HG03139 (cell line): ENCODE results near the gene SERINC5.

ENCODE experiments used
- ATAC-seq: cut with Tn5 transposase; IDR thresholded peaks from one replicate; pipeline ENCODE4 v1.9.1; 2021; ENCODE audit not compliant: unreplicated experiment

Gene SERINC5

DNA sequence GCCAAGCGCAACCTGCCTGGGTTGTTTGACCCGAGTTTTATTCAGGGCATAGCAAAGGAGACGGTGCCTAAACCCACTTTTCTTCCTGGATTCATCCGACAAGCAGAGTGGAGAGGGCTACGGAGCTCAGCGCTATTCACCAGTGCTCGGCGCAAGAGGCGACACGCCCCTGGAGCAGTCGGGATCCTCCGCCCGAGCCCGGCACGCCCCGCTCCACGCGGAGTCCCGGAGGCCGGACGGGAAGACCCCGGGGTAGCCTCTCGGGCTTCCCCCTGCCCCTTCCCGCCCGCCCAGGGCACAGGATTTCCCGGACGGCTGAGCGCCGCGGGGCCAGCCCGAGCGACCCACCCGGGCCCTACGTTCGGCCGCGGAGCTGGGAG lies 427 bp downstream of the SERINC5 start:
- ATAC-seq = peak; percentile 28

DNA sequence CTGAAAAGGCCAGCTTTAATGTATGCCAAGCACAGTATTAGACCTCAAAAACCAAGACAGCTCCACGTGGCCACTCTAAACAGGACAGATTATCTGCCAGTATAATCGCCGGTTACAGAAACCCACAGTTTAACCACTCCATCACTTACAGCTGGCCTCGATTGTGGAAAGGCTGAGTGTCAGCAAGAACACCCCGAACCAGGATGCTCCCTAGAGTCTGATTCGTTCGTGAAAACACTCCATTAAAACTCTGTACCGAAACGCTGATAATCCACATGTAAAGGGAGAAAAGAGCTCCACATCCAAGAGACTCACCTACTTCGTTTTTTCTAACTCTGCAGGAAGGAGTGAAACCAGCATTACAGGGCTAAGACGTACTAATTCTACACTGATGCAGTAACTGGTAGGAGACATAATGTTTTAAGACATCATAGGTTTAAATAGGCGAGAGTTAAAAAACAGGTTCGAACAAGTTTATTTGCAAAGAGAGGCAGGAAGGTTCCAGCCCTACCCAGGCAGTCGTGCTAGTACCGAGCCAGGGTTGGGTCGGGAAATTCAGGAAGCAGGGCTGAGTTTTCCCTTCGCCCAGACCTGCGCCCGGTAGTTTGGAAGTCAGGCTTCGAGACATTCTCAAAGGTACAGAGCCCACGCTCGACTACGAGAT lies 949 bp downstream of the SERINC5 start:
- peak; percentile 3 for ATAC-seq

GRCh38 chr5:80251636-80252035 lies 4.2 kb downstream of the SERINC5 start:
- ATAC-seq = no peak

GRCh38 chr5:80250801-80251200 lies 5.0 kb downstream of the SERINC5 start:
- ATAC-seq = no peak

DNA sequence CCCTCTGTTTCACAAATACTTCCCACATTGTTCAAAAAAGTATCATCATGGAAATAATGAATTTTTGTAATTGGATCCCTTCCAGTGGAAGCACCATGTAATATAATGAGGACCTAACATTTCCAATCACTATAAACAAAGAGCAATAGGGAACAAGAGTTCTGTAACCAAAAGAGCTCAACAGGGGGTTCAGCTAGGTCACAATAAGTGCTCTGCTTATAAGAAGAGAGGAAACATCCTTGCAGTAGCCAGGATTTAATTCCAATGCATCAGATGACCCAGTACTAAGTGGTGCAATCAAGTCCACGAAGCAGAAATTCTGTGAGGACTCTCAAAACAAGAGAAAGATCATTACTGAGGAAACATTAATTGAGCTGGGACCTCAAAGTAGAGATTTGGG lies 5.9 kb downstream of the SERINC5 start:
- ATAC-seq = no peak

DNA sequence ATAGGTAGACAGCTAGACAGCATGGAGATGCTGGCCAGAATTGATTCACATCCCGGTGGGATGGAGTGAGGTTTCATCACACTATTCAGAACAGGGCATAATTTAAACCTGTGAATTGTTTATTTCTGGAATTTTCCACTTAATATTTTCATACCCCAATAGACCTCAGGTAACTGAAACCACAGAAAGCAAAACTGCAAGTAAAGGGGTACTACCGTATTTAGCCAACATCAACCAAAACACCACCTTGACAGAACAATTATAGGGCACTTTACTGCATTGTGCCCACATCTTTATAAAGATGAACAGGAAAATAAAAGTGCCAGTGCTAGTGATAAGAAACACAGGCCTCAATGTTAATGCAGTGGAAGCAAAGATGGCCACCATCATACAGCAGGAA lies 7.5 kb downstream of the SERINC5 start:
- no peak for ATAC-seq

DNA sequence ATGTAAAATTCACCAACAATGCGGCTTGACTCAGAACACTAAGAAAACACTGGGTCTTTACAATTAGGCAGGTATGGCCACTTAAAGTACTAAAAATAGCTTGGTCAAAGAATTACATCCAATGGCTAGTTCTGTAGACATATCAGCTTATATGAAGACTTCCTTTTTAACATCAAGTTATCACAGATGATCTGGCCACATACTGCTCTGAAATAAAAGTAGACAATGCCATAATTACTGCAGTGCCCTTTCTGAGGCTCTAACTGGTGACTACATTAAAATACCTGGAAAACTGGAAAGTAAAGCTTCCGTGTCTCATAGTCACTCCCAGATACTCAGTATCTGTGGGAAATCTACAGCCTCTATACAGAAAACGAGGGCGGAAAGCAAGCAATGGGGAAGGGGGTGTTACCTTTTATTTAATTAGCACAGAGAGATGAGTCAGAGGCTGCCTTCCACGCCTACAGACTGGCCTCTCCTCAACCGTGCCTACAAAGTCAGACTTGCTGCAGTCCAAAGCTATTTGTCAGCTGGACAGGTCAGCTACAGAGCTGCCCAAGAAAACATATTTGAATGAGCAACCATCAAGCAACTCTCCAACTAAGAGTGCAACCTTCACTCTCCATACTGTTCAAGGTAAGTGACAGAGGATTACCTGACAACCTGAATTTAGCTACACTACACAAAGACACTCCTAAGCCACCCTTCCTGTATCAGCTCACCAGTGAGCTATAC lies 8.7 kb downstream of the SERINC5 start:
- ATAC-seq = peak; percentile 76

DNA sequence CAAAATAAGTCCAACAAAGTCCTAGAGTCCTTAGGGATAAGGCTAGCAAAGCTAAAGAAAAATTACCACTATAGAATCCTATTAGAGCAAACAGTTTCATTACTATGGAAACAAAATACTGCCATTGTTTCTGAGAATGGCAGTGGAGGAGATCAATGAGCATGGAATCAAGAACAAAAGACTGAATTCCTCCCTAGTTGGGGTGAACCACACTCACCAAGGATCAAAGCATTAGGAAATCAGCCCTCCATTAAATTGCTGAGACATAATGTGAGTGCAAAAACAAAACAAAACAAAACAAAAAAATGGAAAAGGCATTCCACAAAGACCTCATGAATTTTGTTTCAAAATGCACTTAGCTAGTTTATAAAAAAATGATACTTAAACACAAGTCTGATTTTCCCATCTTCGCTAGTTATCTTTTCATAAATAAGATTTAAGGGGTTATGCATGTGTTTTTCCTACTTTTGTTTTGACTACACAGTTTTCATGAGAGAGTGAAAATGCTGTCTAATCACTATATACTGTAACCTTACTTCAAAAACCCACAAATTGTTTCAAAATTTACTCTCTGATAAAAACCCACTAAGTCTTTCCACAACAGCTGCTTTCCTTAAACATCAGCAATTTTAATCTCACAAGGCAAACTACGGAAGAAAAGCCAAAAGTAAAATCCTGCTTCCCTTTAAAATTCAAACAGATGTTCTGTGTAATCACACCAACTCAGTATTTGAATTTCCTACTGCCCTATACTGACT lies 9.7 kb downstream of the SERINC5 start:
- no peak for ATAC-seq

DNA sequence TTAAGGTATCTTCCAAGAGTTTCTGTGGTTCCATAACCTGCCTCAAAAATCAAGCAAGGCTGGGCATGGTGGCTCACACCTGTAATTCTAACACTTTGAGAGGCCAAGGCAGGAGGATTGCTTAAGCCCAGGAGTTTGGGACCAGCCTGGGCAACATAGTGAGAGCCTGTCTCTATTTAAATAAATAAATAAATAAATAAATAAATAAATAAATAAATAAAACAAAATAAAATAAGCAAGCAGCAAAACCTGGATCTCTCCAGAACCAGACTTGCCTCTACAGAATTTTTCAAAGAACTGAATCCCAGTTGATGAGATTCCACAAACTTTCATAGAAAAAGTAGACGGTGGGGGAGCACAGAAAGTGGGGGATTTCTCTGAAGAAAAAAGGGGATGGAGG lies 12.3 kb downstream of the SERINC5 start:
- ATAC-seq = no peak

DNA sequence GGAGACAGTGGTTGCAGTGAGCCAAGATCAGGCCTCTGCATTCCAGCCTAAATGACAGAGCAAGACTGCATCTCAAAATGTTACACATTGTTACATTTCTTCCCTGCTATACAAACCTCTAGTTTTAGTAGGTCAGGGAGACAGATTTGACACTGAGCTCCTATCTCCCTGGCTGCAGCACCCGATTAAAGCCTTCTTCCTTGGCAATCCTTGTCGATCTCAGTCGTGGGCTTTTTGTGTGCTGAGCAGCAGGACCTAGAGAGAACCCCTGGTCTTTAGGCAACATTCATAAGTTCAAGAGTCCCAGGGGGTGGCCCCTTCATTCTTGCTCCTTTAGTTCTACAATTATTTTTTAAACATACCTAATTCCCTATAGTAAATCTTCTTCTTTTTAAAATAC lies 13.0 kb downstream of the SERINC5 start:
- no peak for ATAC-seq

DNA sequence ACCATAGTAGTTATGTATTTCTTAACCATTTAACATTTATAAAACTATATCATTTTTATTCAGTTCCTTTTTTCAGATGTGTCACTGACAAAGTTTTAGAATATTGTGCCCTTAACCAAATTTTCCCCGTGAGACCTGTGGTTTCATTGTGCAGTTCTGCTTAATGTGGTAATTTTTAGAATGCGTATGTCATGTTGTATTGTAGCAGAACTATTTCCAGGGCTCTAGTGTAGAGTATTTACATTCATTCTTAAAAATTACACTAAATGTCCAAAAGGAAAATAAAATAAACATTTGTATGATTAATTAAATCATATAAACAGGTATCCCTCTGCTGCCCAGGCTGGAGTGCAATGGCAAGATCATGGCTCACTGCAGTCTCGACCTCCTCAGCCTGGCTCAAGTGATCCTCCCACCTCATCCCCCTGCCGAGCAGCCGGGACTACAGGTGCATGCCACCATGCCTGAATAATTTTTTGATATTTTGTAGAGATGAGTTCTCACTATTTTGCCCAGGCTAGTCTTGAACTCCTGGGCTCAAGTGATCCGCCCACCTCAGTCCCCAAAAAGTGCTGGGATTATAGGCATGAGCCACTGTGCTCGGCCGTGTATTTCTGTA lies 15.4 kb downstream of the SERINC5 start:
- ATAC-seq = no peak

- no peak for ATAC-seq
These were observed 16.0 kb downstream of the SERINC5 start for GRCh38 chr5:80239680-80240367.

DNA sequence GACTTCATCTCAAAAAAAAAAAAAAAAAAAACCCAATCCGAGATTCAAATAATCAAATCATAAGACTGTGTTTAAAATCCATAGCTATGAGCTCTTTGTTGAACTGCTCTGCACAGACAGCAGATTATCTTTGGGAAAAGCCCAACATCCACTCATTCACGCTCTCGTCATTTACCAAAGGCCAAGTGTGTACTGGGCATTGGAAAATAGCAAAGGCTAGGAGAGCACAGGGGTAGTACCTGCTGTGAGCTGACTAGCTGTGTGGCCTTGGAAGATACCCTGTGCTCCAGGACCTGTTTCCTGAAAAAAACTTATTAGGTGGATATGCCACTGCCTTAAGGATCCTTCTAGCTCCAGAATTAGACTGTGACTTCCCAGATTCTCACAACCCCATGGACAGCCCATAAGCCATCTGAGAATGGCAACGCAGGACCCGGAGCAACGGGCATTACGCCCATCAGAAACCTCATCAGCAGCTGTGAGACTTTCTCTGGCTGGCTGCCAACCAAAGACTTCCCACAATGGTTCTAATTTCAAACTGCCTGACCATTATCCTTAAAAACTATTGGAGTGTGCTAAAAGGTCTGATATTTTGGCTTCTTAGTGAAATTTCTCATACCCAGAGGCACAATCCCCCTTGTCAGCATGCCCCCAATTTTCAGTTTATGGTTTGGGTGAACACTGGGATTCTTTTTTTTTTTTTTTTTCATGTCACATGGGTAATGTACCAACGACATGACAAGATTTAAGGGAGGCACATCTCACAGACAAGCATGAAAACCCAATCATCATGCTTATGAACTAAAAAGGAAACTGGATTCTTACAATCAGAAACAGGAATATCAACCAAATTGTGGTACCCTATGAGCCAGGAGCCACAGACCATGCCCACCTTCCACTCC lies 16.8 kb downstream of the SERINC5 start:
- no peak for ATAC-seq

- ATAC-seq = no peak
These were observed 17.8 kb downstream of the SERINC5 start for GRCh38 chr5:80238097-80238496.

DNA sequence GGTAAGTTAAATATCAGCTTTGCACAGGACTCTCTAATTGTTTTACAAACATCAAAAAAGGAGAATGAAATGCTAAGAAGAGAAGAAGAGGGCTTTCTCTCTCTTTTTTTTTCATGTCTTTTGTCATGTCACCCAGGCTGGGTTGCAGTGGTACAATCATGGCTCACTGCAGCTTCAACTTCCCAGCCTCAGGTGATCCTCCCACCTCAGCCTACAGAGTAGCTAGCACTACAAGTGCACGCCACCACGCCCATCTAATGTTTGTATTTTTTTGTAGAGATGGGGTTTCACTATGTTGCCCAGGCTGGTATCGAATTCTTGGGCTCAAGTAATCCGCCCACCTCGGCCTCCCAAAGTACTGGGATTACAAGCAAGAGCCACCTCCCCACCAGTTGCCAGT lies 18.6 kb downstream of the SERINC5 start:
- no peak for ATAC-seq

GRCh38 chr5:80234116-80234948 lies 21.5 kb downstream of the SERINC5 start:
- no peak for ATAC-seq

DNA sequence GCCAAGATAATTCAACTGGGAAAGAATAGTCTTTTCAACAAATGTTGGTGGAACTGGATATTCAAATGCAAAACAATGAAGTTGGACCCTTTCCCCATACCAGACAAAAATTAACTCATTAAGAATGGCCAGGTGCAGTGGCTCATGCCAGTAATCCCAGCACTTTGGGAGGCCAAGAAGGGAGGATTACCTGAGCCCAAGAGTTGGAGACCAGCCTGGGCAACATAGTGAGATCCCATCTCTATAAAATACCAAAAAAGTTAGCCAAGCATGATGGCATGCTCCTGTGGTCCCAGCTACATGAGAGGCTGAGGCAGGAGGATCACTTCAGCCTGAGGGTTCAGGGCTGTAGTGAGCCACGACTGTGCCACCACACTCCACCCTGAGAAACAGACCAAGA lies 24.2 kb downstream of the SERINC5 start:
- ATAC-seq = no peak

- ATAC-seq = no peak
These were observed 24.6 kb downstream of the SERINC5 start for GRCh38 chr5:80231243-80231642.
